A549 (cell line): ENCODE measurements around the gene TNNI3K.

ENCODE experiments used
- CHD4 ChIP-seq: fragments of 200-600 bp; sonication (generic); IDR thresholded peaks from 2 replicates; pipeline ENCODE4 v1.6.1; 2016; ENCODE audit warnings: antibody characterized with exemption, mild to moderate bottlenecking, borderline replicate concordance
- EP300 ChIP-seq, 2 experiments: fragments of >200 bp; sonication (Bioruptor Twin); formaldehyde crosslinking; IDR thresholded peaks; 2 replicates in 1 of 2; 3 replicates in 1 of 2; pipeline ENCODE4 v1.6.1; 2016 to 2017
- HDAC2 ChIP-seq: fragments of 200-600 bp; sonication (generic); IDR thresholded peaks from 2 replicates; pipeline ENCODE4 v1.6.1; 2016
- JUNB ChIP-seq: fragments of >200 bp; sonication (Bioruptor Twin); formaldehyde crosslinking; IDR thresholded peaks from 2 replicates; pipeline ENCODE4 v1.6.1; 2016
- POLR2A ChIP-seq: IDR thresholded peaks from 2 replicates; pipeline ENCODE4 v1.6.1; 2012; ENCODE audit warnings: mild to moderate bottlenecking, low read length
- RAD21 ChIP-seq, 2 experiments: fragments of >200 bp in 1 of 2; sonication (Bioruptor Twin) in 1 of 2; formaldehyde crosslinking in 1 of 2; IDR thresholded peaks in 1 of 2; conservative IDR thresholded peaks in 1 of 2; 2 replicates in 1 of 2; 3 replicates in 1 of 2; pipeline ENCODE4 v1.6.1; 2012 to 2018; ENCODE audit warnings: inconsistent platforms in 1 of 2
- SMC3 ChIP-seq: fragments of >200 bp; sonication (Bioruptor Twin); formaldehyde crosslinking; IDR thresholded peaks from 3 replicates; pipeline ENCODE4 v1.6.1; 2018; ENCODE audit warnings: inconsistent platforms
- SREBF2 ChIP-seq: fragments of 450-650 bp; IDR thresholded peaks from 2 replicates; pipeline ENCODE4 v1.6.1; 2014; ENCODE audit warnings: mild to moderate bottlenecking, moderate library complexity
- ZNF302 ChIP-seq: fragments of 250-450 bp; sonication (Bioruptor Pico); IDR thresholded peaks from 2 replicates; pipeline ENCODE4 v1.9.0; 2021; ENCODE audit warnings: inconsistent platforms, mild to moderate bottlenecking, moderate library complexity
- TF ChIP-seq, protein P1 (sequence below): fragments of >200 bp; sonication (Bioruptor Twin); formaldehyde crosslinking; IDR thresholded peaks from 3 replicates; pipeline ENCODE4 v1.5.1; 2016
- TF ChIP-seq, protein P2 (sequence below): fragments of >200 bp; sonication (Bioruptor Twin); formaldehyde crosslinking; IDR thresholded peaks from 3 replicates; pipeline ENCODE4 v1.6.1; 2016
- TF ChIP-seq, protein P3 (sequence below): IDR thresholded peaks from 2 replicates; pipeline ENCODE4 v1.6.1; 2012

DNA sequence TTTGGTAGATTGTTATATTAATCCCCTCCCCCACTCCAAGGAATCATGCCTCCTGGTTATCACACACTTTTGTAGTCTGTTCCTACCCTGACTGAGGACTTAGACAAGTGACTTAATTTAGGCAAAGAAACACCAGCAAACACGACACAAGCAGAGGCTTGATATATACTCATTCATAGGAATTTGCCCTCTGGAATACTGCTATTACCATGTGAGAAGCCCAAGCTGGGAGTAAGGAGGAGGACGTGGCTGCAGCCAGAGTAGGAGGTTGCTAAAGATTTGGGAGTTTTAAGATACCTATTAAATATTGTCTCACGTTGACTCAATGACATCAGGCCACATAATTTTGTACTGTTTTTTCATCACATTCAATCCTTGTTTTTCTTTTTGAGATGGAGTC lies 177.1 kb downstream of the TNNI3K start:
- TF ChIP-seq, protein P1, sequence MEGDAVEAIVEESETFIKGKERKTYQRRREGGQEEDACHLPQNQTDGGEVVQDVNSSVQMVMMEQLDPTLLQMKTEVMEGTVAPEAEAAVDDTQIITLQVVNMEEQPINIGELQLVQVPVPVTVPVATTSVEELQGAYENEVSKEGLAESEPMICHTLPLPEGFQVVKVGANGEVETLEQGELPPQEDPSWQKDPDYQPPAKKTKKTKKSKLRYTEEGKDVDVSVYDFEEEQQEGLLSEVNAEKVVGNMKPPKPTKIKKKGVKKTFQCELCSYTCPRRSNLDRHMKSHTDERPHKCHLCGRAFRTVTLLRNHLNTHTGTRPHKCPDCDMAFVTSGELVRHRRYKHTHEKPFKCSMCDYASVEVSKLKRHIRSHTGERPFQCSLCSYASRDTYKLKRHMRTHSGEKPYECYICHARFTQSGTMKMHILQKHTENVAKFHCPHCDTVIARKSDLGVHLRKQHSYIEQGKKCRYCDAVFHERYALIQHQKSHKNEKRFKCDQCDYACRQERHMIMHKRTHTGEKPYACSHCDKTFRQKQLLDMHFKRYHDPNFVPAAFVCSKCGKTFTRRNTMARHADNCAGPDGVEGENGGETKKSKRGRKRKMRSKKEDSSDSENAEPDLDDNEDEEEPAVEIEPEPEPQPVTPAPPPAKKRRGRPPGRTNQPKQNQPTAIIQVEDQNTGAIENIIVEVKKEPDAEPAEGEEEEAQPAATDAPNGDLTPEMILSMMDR: no peak
- no peak for TF ChIP-seq POLR2A
- TF ChIP-seq, protein P2, sequence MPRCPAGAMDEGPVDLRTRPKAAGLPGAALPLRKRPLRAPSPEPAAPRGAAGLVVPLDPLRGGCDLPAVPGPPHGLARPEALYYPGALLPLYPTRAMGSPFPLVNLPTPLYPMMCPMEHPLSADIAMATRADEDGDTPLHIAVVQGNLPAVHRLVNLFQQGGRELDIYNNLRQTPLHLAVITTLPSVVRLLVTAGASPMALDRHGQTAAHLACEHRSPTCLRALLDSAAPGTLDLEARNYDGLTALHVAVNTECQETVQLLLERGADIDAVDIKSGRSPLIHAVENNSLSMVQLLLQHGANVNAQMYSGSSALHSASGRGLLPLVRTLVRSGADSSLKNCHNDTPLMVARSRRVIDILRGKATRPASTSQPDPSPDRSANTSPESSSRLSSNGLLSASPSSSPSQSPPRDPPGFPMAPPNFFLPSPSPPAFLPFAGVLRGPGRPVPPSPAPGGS: no peak
- TF ChIP-seq ZNF302: no peak
- TF ChIP-seq JUNB: no peak
- no peak for TF ChIP-seq RAD21 (conservative IDR thresholded peaks at IDR 0.05 in 1 of 2, IDR thresholded peaks at IDR 0.05 in 1 of 2)
- TF ChIP-seq CHD4: no peak
- TF ChIP-seq, protein P3, sequence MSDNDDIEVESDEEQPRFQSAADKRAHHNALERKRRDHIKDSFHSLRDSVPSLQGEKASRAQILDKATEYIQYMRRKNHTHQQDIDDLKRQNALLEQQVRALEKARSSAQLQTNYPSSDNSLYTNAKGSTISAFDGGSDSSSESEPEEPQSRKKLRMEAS: no peak
- TF ChIP-seq HDAC2: no peak
- no peak for TF ChIP-seq SMC3
- TF ChIP-seq EP300 (IDR thresholded peaks at IDR 0.05): no peak
- no peak for TF ChIP-seq SREBF2
